Left lobe of liver (tissue), 2 donors: ENCODE data around the gene EBNA1BP2. TPM values are rescaled to one million over a fixed set of nuclear protein-coding genes. Genes with fewer than 3 reads are reported as not detected.
"Not testable (repeated sequence)": the region's sequence is repeated elsewhere in the genome, so short reads cannot be mapped to it uniquely, and the experiment has no call there.

ENCODE experiments used
- ATAC-seq: fragments of 200-7000 bp; cut with Tn5 transposase; one replicate; pipeline ENCODE4 v1.9.1; 2020; ENCODE audit warnings: mild to moderate bottlenecking, moderate library complexity
- DNase-seq: peaks from one replicate; pipeline ENCODE4 v3.0.0-alpha.2; 2020; ENCODE audit warnings: low spot score
- total RNA-seq: library from RNA; stranded (reverse); gene quantifications from one replicate; pipeline ENCODE4 v1.2.1, GENCODE V29; 2021
- donor health status: DM: no; HTN: no; CAD: no; lungs with moderate emphysema.
- donor health status: DM: no; HTN: yes; CAD: no.

The EBNA1BP2 gene
- total RNA-seq: 76.1 TPM

GRCh38 chr1:43171876-43172526 lies at the start of gene EBNA1BP2, which contains the start of gene CFAP57:
Gene EBNA1BP2 (minus strand): TSS chr1:43172290. CDS start chr1:43172118, 172 bp downstream.
Gene CFAP57 (plus strand): TSS chr1:43172330. CDS start chr1:43172754, 424 bp downstream.
- ATAC-seq (peak; percentile 88), DNase-seq (peak; percentile 92)

- no peak for ATAC-seq
- no peak for DNase-seq
Measured at GRCh38 chr1:43221797-43222196, 49.7 kb upstream of the EBNA1BP2 start.

- peak; percentile 29 for ATAC-seq
- DNase-seq: no peak
Measured at GRCh38 chr1:43220905-43221778, 49.1 kb upstream of the EBNA1BP2 start.

- ATAC-seq (no peak), DNase-seq (no peak)
Measured at GRCh38 chr1:43217747-43218146, 45.7 kb upstream of the EBNA1BP2 start.

- ATAC-seq (peak; percentile 56), DNase-seq (peak; percentile 36)
Measured at GRCh38 chr1:43214501-43215444, 42.7 kb upstream of the EBNA1BP2 start.

GRCh38 chr1:43208277-43208676 lies 36.2 kb upstream of the EBNA1BP2 start:
- not testable (repeated sequence) for ATAC-seq, DNase-seq

- DNase-seq (no peak), ATAC-seq (peak; percentile 23)
Measured at GRCh38 chr1:43207229-43207853, 35.3 kb upstream of the EBNA1BP2 start.

- ATAC-seq (peak; percentile 60), DNase-seq (no peak)
Measured at GRCh38 chr1:43206600-43207228, 34.6 kb upstream of the EBNA1BP2 start.

GRCh38 chr1:43205671-43206070 lies 33.6 kb upstream of the EBNA1BP2 start:
- ATAC-seq (no peak), DNase-seq (no peak)

GRCh38 chr1:43204394-43204793 lies 32.3 kb upstream of the EBNA1BP2 start:
- ATAC-seq (no peak), DNase-seq (no peak)

- DNase-seq (no peak), ATAC-seq (no peak)
Measured at GRCh38 chr1:43203859-43204258, 31.8 kb upstream of the EBNA1BP2 start.

GRCh38 chr1:43199093-43199726 lies 27.1 kb upstream of the EBNA1BP2 start:
- no peak for ATAC-seq
- no peak for DNase-seq

GRCh38 chr1:43197343-43198127 lies 25.4 kb upstream of the EBNA1BP2 start:
- ATAC-seq (peak; percentile 31), DNase-seq (no peak)

- DNase-seq (no peak), ATAC-seq (no peak)
Measured at GRCh38 chr1:43194509-43194908, 22.4 kb upstream of the EBNA1BP2 start.

- ATAC-seq: no peak
- no peak for DNase-seq
Measured at GRCh38 chr1:43188106-43188505, 16.0 kb upstream of the EBNA1BP2 start.

GRCh38 chr1:43184995-43185394 lies 12.9 kb upstream of the EBNA1BP2 start:
- ATAC-seq (no peak), DNase-seq (no peak)

- DNase-seq (no peak), ATAC-seq (no peak)
Measured at GRCh38 chr1:43184388-43184787, 12.3 kb upstream of the EBNA1BP2 start.

- ATAC-seq (no peak), DNase-seq (no peak)
Measured at GRCh38 chr1:43177691-43178090, 5.6 kb upstream of the EBNA1BP2 start.

GRCh38 chr1:43174873-43175272 lies 2.8 kb upstream of the EBNA1BP2 start:
- no peak for DNase-seq
- ATAC-seq: no peak
